SK-MEL-5 (cell line): ENCODE measurements around the gene PDE11A. TPM values are rescaled to one million over a fixed set of nuclear protein-coding genes. Genes with fewer than 3 reads are reported as not detected.
A peak's percentile ranks its signal among the peaks of the same experiment; 100 is the strongest.

Source experiments
- DNase-seq: peaks from one replicate; pipeline ENCODE4 v3.0.0-alpha.2; 2016; ENCODE audit warnings: low read depth, low spot score
- in situ Hi-C: cut with HindIII; loops from 2 replicates; pipeline ENCODE4 v1.10.0; 2016; ENCODE audit warnings: low sequenced_read_pairs, high pct_unique_total_duplicates, low pct_unique_long_range_greater_than_20kb
- total RNA-seq: library from RNA; depleted of rRNA; stranded (reverse); fragments of >200 nt; shearing (Covaris generic); gene quantifications from 2 replicates; pipeline ENCODE4 v1.2.3, GENCODE V29; 2014

The PDE11A gene
- total RNA-seq, 1 experiment from 2014 or later = 1.7 TPM

GRCh38 chr2:177906041-177906718, 166.4 kb downstream of the PDE11A start:
- peak; percentile 79 for DNase-seq
- in situ Hi-C loops = no loop called here

- in situ Hi-C loops = no loop called here
- no peak for DNase-seq
These were observed 166.9 kb downstream of the PDE11A start for GRCh38 chr2:177905640-177906039.

GRCh38 chr2:177902395-177903163, 170.0 kb downstream of the PDE11A start:
- no peak for DNase-seq
- in situ Hi-C loops = no loop called here

GRCh38 chr2:177900082-177900481, 172.5 kb downstream of the PDE11A start:
- in situ Hi-C loops = no loop called here
- no peak for DNase-seq

GRCh38 chr2:177897278-177897677, 175.3 kb downstream of the PDE11A start:
- in situ Hi-C loops = no loop called here

GRCh38 chr2:177896587-177896986, 176.0 kb downstream of the PDE11A start:
- no peak for DNase-seq
- in situ Hi-C loops = no loop called here

More at GRCh38 chr2:177897278-177897677, 175.3 kb downstream of the PDE11A start:
- DNase-seq = no peak

- in situ Hi-C loops = no loop called here
These were observed 178.0 kb downstream of the PDE11A start for GRCh38 chr2:177894546-177894945.

GRCh38 chr2:177893880-177894279, 178.7 kb downstream of the PDE11A start:
- no peak for DNase-seq
- in situ Hi-C loops = no loop called here

More at GRCh38 chr2:177894546-177894945, 178.0 kb downstream of the PDE11A start:
- DNase-seq = no peak

- no peak for DNase-seq
- in situ Hi-C loops = no loop called here
These were observed 181.0 kb downstream of the PDE11A start for GRCh38 chr2:177891533-177891932.

- no peak for DNase-seq
- in situ Hi-C loops = no loop called here
These were observed 182.6 kb downstream of the PDE11A start for GRCh38 chr2:177889818-177890460.

GRCh38 chr2:177888581-177888980, 184.0 kb downstream of the PDE11A start:
- no peak for DNase-seq
- in situ Hi-C loops = no loop called here

GRCh38 chr2:177887722-177888121, 184.9 kb downstream of the PDE11A start:
- in situ Hi-C loops = no loop called here
- DNase-seq = no peak

GRCh38 chr2:177886824-177887223, 185.8 kb downstream of the PDE11A start:
- no peak for DNase-seq
- in situ Hi-C loops = no loop called here

GRCh38 chr2:177885828-177886466, 186.6 kb downstream of the PDE11A start:
- no peak for DNase-seq
- in situ Hi-C loops = no loop called here

- no peak for DNase-seq
These were observed 189.4 kb downstream of the PDE11A start for GRCh38 chr2:177883177-177883576.

GRCh38 chr2:177882501-177882900, 190.1 kb downstream of the PDE11A start:
- in situ Hi-C loops = no loop called here
- DNase-seq = no peak

More at GRCh38 chr2:177883177-177883576, 189.4 kb downstream of the PDE11A start:
- in situ Hi-C loops = no loop called here

- DNase-seq = no peak
- in situ Hi-C loops = no loop called here
These were observed 190.7 kb downstream of the PDE11A start for GRCh38 chr2:177881921-177882320.
